CD4-positive, alpha-beta T cell treated with Interleukin-15 for 4 hours (primary cell): Measurements from ENCODE around the gene POLR3H.

Experiments
- DNase-seq: peaks from one replicate; pipeline ENCODE4 v3.0.0-alpha.2; 2020; ENCODE audit warnings: low spot score

POLR3H gene

GRCh38 chr22:41516462-41516861, 27.8 kb downstream of the POLR3H start:
- DNase-seq, result no peak

GRCh38 chr22:41513391-41513790, 30.9 kb downstream of the POLR3H start:
- no peak for DNase-seq

- no peak for DNase-seq
Observed at GRCh38 chr22:41512421-41513194, 31.7 kb downstream of the POLR3H start.

- DNase-seq, result no peak
Observed at GRCh38 chr22:41511521-41511968, 32.7 kb downstream of the POLR3H start.

- DNase-seq, result no peak
Observed at GRCh38 chr22:41508770-41509170, 35.5 kb downstream of the POLR3H start.

GRCh38 chr22:41507330-41508063, 36.8 kb downstream of the POLR3H start:
- DNase-seq, result no peak

- no peak for DNase-seq
Observed at GRCh38 chr22:41505511-41506220, 38.6 kb downstream of the POLR3H start.

GRCh38 chr22:41504816-41505215, 39.5 kb downstream of the POLR3H start:
- DNase-seq, result no peak

GRCh38 chr22:41504397-41504796, 39.9 kb downstream of the POLR3H start:
- DNase-seq, result no peak

GRCh38 chr22:41501209-41501608, 43.1 kb downstream of the POLR3H start:
- peak; percentile 6 for DNase-seq

- DNase-seq, result no peak
Observed at GRCh38 chr22:41500303-41500702, 44.0 kb downstream of the POLR3H start.

GRCh38 chr22:41499624-41500280, 44.5 kb downstream of the POLR3H start:
- DNase-seq, result no peak

- DNase-seq, result no peak
Observed at GRCh38 chr22:41498303-41498835, 45.9 kb downstream of the POLR3H start.

- DNase-seq, result no peak
Observed at GRCh38 chr22:41491374-41492100, 52.7 kb downstream of the POLR3H start.

- DNase-seq, result no peak
Observed at GRCh38 chr22:41488596-41489385, 55.5 kb downstream of the POLR3H start.

GRCh38 chr22:41488076-41488475, 56.2 kb downstream of the POLR3H start:
- DNase-seq, result no peak

GRCh38 chr22:41487037-41487935, 57.0 kb downstream of the POLR3H start:
- no peak for DNase-seq

- DNase-seq, result no peak
Observed at GRCh38 chr22:41485033-41485432, 59.2 kb downstream of the POLR3H start.

- DNase-seq, result no peak
Observed at GRCh38 chr22:41482319-41482935, 61.8 kb downstream of the POLR3H start.
